Natural killer cell (primary cell): Measurements from ENCODE around the gene GGPS1. TPM values are rescaled to one million over a fixed set of nuclear protein-coding genes. Genes with fewer than 3 reads are reported as not detected.

ENCODE experiments used
- ATAC-seq, 3 donors: fragments of 150-1000 bp in 2 of 3; fragments of 200-7000 bp in 1 of 3; cut with Tn5 transposase; 1 replicate in 1 of 3; 2 replicates in 2 of 3; pipeline ENCODE4 v1.10.0; 2021; ENCODE audit warnings: mild to moderate bottlenecking in 2 of 3, moderate library complexity in 2 of 3
- DNase-seq, 2 donors: peaks; one replicate each; pipeline versions ENCODE4 v3.0.0 to v3.0.0-alpha.2; 2013 to 2021; ENCODE audit warnings: mixed read lengths in 1 of 2
- H3K27ac ChIP-seq: one replicate; pipeline ENCODE4 v1.5.1; 2013; ENCODE audit warnings: mild to moderate bottlenecking, low read length
- H3K27me3 ChIP-seq: one replicate; pipeline ENCODE4 v1.6.1; 2013; ENCODE audit warnings: low read length; ENCODE audit not compliant: control insufficient read depth, insufficient read depth
- H3K36me3 ChIP-seq: one replicate; pipeline ENCODE4 v1.6.1; 2013; ENCODE audit warnings: low read length; ENCODE audit not compliant: control insufficient read depth, insufficient read depth
- H3K4me1 ChIP-seq: one replicate; pipeline ENCODE4 v1.6.1; 2013; ENCODE audit warnings: low read length; ENCODE audit not compliant: control insufficient read depth, insufficient read depth
- H3K4me3 ChIP-seq: one replicate; pipeline ENCODE4 v1.5.1; 2013; ENCODE audit warnings: low read length
- H3K9me3 ChIP-seq: one replicate; pipeline ENCODE4 v1.6.1; 2013; ENCODE audit warnings: low read length; ENCODE audit not compliant: control insufficient read depth, insufficient read depth
- H3K27ac Mint-ChIP-seq, 2 donors: one replicate each; pipeline ENCODE4 v1.8.0; 2022; ENCODE audit warnings: mild to moderate bottlenecking in 2 of 2, mixed read lengths in 2 of 2, moderate library complexity in 1 of 2
- H3K27me3 Mint-ChIP-seq, 2 donors: one replicate each; pipeline ENCODE4 v1.8.0; 2022; ENCODE audit warnings: low read depth in 2 of 2, mixed read lengths in 2 of 2
- H3K36me3 Mint-ChIP-seq: one replicate; pipeline ENCODE4 v1.8.0; 2022; ENCODE audit warnings: mixed read lengths
- H3K4me1 Mint-ChIP-seq, 2 donors: one replicate each; pipeline ENCODE4 v1.8.0; 2022; ENCODE audit warnings: mixed read lengths in 2 of 2
- H3K4me3 Mint-ChIP-seq: one replicate; pipeline ENCODE4 v1.8.0; 2022; ENCODE audit warnings: mild to moderate bottlenecking, moderate library complexity, mixed read lengths
- H3K9me3 Mint-ChIP-seq, 2 donors: one replicate each; pipeline ENCODE4 v1.8.0; 2022; ENCODE audit warnings: mixed read lengths in 2 of 2
- CTCF ChIP-seq: fragments of 200-600 bp; IDR thresholded peaks from one replicate; pipeline ENCODE4 v1.8.0; 2022; ENCODE audit warnings: antibody characterized with exemption
- whole genome bisulfite sequencing: methylation state at CpG from one replicate; pipeline ENCODE4 v1.1.7; 2013; ENCODE audit warnings: missing lambda C conversion rate; ENCODE audit not compliant: insufficient coverage; 5-methylcytosine and 5-hydroxymethylcytosine counted together
- intact Hi-C: fragments of 100-400 bp; cut with micrococcal nuclease; formaldehyde crosslinking; loops from one replicate; pipeline ENCODE4 v1.14.2; 2022
- total RNA-seq, 4 donors: library from RNA; stranded (reverse); fragments of 120-200 nt in 1 of 4; gene quantifications; one replicate each; pipeline versions ENCODE4 v1.2.3 to v1.2.4, GENCODE V29; 2013 to 2022

Gene GGPS1
- total RNA-seq, 3 donors from 2014 or later (not counting 1 experiment from before 2014, with no cell fraction given): 18.7 to 26.0 (median 23.9) TPM

- intact Hi-C loops: loop anchor here (5.0 kb wide), 1 partner anchor 34 kb away; no protein-coding TSS in a partner anchor
- peaks cover 60% of the 10 kb centered on the region in 2 donors for H3K4me1 Mint-ChIP-seq
- ATAC-seq (no peak), DNase-seq (no peak)
- WGBS: 66% methylated on average over 5 of the region's 6 CpGs
- H3K36me3 Mint-ChIP-seq: no peaks in the 10 kb centered on the region
- no peak overlapping the region for H3K4me3 Mint-ChIP-seq
- H3K27ac Mint-ChIP-seq: peak overlapping the region in 1 of 2 donors; percentile 35
- peaks cover 10% of the 10 kb centered on the region for H3K9me3 ChIP-seq
- H3K4me3 ChIP-seq: no peak overlapping the region
- H3K27ac ChIP-seq: no peak overlapping the region
- H3K27me3 Mint-ChIP-seq: no peaks in the 10 kb centered on the region
- peaks cover 43% of the 10 kb centered on the region for H3K4me1 ChIP-seq
- TF ChIP-seq CTCF: no peak
- no peaks in the 10 kb centered on the region for H3K36me3 ChIP-seq
- no peaks in the 10 kb centered on the region for H3K9me3 Mint-ChIP-seq
- no peaks in the 10 kb centered on the region for H3K27me3 ChIP-seq
Measured at GRCh38 chr1:235291599-235292091, 36.7 kb upstream of the GGPS1 start.

- H3K36me3 ChIP-seq: no peaks in the 10 kb centered on the region
- no peak for DNase-seq
- H3K4me3 ChIP-seq: no peak overlapping the region
- intact Hi-C loops: loop anchor here (5.0 kb wide), 1 partner anchor 35 kb away; no protein-coding TSS in a partner anchor
- H3K36me3 Mint-ChIP-seq: no peaks in the 10 kb centered on the region
- peaks cover 10% of the 10 kb centered on the region for H3K9me3 ChIP-seq
- no peaks in the 10 kb centered on the region for H3K27me3 Mint-ChIP-seq
- 94% methylated on average over 4 of the region's 4 CpGs for WGBS
- H3K9me3 Mint-ChIP-seq: peaks cover 0 to 3% of the 10 kb centered on the region in 2 donors
- peaks cover 59 to 60% of the 10 kb centered on the region in 2 donors for H3K4me1 Mint-ChIP-seq
- no peak for ATAC-seq
- no peak overlapping the region for H3K27ac ChIP-seq
- peak overlapping the region in 1 of 2 donors; percentile 50 for H3K27ac Mint-ChIP-seq
- H3K4me1 ChIP-seq: peaks cover 37% of the 10 kb centered on the region
- H3K27me3 ChIP-seq: no peaks in the 10 kb centered on the region
- H3K4me3 Mint-ChIP-seq: no peak overlapping the region
- TF ChIP-seq CTCF: no peak
Measured at GRCh38 chr1:235292790-235293189, 35.6 kb upstream of the GGPS1 start.

GRCh38 chr1:235293322-235293942 is 34.9 kb upstream of the GGPS1 start:
- H3K9me3 ChIP-seq: peaks cover 10% of the 10 kb centered on the region
- no peak overlapping the region for H3K4me3 ChIP-seq
- Mint-ChIP-seq H3K4me3 (peak overlapping the region; percentile 69), H3K36me3 (no peaks in the 10 kb centered on the region), H3K27ac (peak overlapping the region in 1 of 2 donors; percentile 50), H3K4me1 (peaks cover 59 to 60% of the 10 kb centered on the region in 2 donors), H3K9me3 (peaks cover 0 to 4% of the 10 kb centered on the region in 2 donors), H3K27me3 (no peaks in the 10 kb centered on the region)
- TF ChIP-seq CTCF: no peak
- no peaks in the 10 kb centered on the region for H3K27me3 ChIP-seq
- DNase-seq: no peak
- no peak overlapping the region for H3K27ac ChIP-seq
- H3K4me1 ChIP-seq: peaks cover 35% of the 10 kb centered on the region
- H3K36me3 ChIP-seq: no peaks in the 10 kb centered on the region
- intact Hi-C loops: loop anchor here (5.0 kb wide), 1 partner anchor 36 kb away; no protein-coding TSS in a partner anchor
- ATAC-seq: no peak
